NT2/D1 (cell line): ENCODE measurements around the gene RPLP1.

Experiments used
- DNase-seq: peaks from one replicate; pipeline ENCODE4 v3.0.0-alpha.2; 2011; ENCODE audit warnings: low read depth, low spot score
- H3K27me3 ChIP-seq: 2 replicates; pipeline ENCODE4 v1.6.0; 2011; ENCODE audit warnings: mild to moderate bottlenecking; ENCODE audit not compliant: insufficient read length, insufficient read depth
- H3K36me3 ChIP-seq: 2 replicates; pipeline ENCODE4 v1.6.1; 2011; ENCODE audit warnings: mild to moderate bottlenecking, low read length, mixed read lengths; ENCODE audit not compliant: insufficient read depth, insufficient read length
- H3K4me1 ChIP-seq: 2 replicates; pipeline ENCODE4 v1.5.1; 2011; ENCODE audit not compliant: insufficient read depth, insufficient read length
- H3K4me3 ChIP-seq: 2 replicates; pipeline ENCODE4 v1.5.1; 2011; ENCODE audit warnings: low read depth; ENCODE audit not compliant: insufficient read length
- H3K9ac ChIP-seq: 2 replicates; pipeline ENCODE4 v1.6.0; 2011; ENCODE audit warnings: low read depth; ENCODE audit not compliant: insufficient read length
- H3K9me3 ChIP-seq: 2 replicates; pipeline ENCODE4 v1.5.1; 2011; ENCODE audit warnings: mild to moderate bottlenecking, low read length; ENCODE audit not compliant: insufficient read depth
- SUZ12 ChIP-seq: IDR thresholded peaks from 2 replicates; pipeline ENCODE4 v1.6.1; 2011; ENCODE audit not compliant: insufficient read length, insufficient read depth; ENCODE audit errors: extremely low read depth
- YY1 ChIP-seq: IDR thresholded peaks from 2 replicates; pipeline ENCODE4 v1.6.1; 2011; ENCODE audit not compliant: insufficient read length, insufficient read depth
- ZNF274 ChIP-seq: IDR thresholded peaks from 2 replicates; pipeline ENCODE4 v1.6.1; 2011; ENCODE audit warnings: mild to moderate bottlenecking, low read depth, low read length

RPLP1 gene

GRCh38 chr15:69452692-69453521, at the start of gene RPLP1:
Gene RPLP1 (plus strand): TSS chr15:69452818. CDS start chr15:69452949, 131 bp downstream.
- H3K4me3 ChIP-seq, result peak within 1 kb of the TSS; percentile 85
- TF ChIP-seq YY1 (no peak), ZNF274 (no peak), SUZ12 (no peak)
- peaks cover 3% of the 10 kb centered on the region for H3K4me1 ChIP-seq
- peaks cover 59% of the 10 kb centered on the region for H3K36me3 ChIP-seq
- H3K9me3 ChIP-seq, result no peaks in the 10 kb centered on the region
- H3K27me3 ChIP-seq, result no peaks in the 10 kb centered on the region
- H3K9ac ChIP-seq, result peak within 1 kb of the TSS; percentile 100
- DNase-seq, result peak; percentile 93

GRCh38 chr15:69403594-69403993, 49.0 kb upstream of the RPLP1 start:
- no peak for DNase-seq
- H3K36me3 ChIP-seq, result no peaks in the 10 kb centered on the region
- H3K27me3 ChIP-seq, result no peaks in the 10 kb centered on the region
- H3K9ac ChIP-seq, result no peak overlapping the region
- H3K4me3 ChIP-seq, result no peak overlapping the region
- TF ChIP-seq YY1 (no peak), SUZ12 (no peak), ZNF274 (no peak)
- H3K9me3 ChIP-seq, result no peaks in the 10 kb centered on the region
- H3K4me1 ChIP-seq, result no peaks in the 10 kb centered on the region

GRCh38 chr15:69405110-69405509, 47.5 kb upstream of the RPLP1 start:
- DNase-seq, result no peak
- TF ChIP-seq SUZ12, result no peak
- TF ChIP-seq YY1, result no peak
- no peak for TF ChIP-seq ZNF274
- Histone ChIP-seq H3K4me1 (no peaks in the 10 kb centered on the region), H3K27me3 (no peaks in the 10 kb centered on the region), H3K9me3 (no peaks in the 10 kb centered on the region), H3K4me3 (no peak overlapping the region), H3K36me3 (no peaks in the 10 kb centered on the region), H3K9ac (no peak overlapping the region)

GRCh38 chr15:69407719-69408400, 44.8 kb upstream of the RPLP1 start:
- H3K9me3 ChIP-seq, result no peaks in the 10 kb centered on the region
- H3K36me3 ChIP-seq, result no peaks in the 10 kb centered on the region
- no peak overlapping the region for H3K9ac ChIP-seq
- no peak for DNase-seq
- TF ChIP-seq YY1, result no peak
- no peaks in the 10 kb centered on the region for H3K27me3 ChIP-seq
- no peak overlapping the region for H3K4me3 ChIP-seq
- H3K4me1 ChIP-seq, result no peaks in the 10 kb centered on the region

GRCh38 chr15:69408841-69409240, 43.8 kb upstream of the RPLP1 start:
- DNase-seq, result no peak
- Histone ChIP-seq H3K36me3 (no peaks in the 10 kb centered on the region), H3K9me3 (no peaks in the 10 kb centered on the region), H3K9ac (no peak overlapping the region), H3K4me3 (no peak overlapping the region), H3K27me3 (no peaks in the 10 kb centered on the region), H3K4me1 (no peaks in the 10 kb centered on the region)
- TF ChIP-seq YY1 (no peak), SUZ12 (no peak), ZNF274 (no peak)

- Histone ChIP-seq H3K9ac (no peak overlapping the region), H3K4me3 (no peak overlapping the region), H3K36me3 (no peaks in the 10 kb centered on the region), H3K9me3 (no peaks in the 10 kb centered on the region), H3K4me1 (no peaks in the 10 kb centered on the region), H3K27me3 (no peaks in the 10 kb centered on the region)
- no peak for TF ChIP-seq YY1
- TF ChIP-seq ZNF274, result no peak
- TF ChIP-seq SUZ12, result no peak
- DNase-seq, result no peak
Observed at GRCh38 chr15:69410248-69410874, 42.3 kb upstream of the RPLP1 start.

GRCh38 chr15:69412274-69412673, 40.3 kb upstream of the RPLP1 start:
- H3K4me3 ChIP-seq, result no peak overlapping the region
- H3K27me3 ChIP-seq, result no peaks in the 10 kb centered on the region
- no peak for TF ChIP-seq SUZ12
- no peak for TF ChIP-seq ZNF274
- no peak for TF ChIP-seq YY1

More at GRCh38 chr15:69412274-69412673, 40.3 kb upstream of the RPLP1 start:
- Histone ChIP-seq H3K4me1 (no peaks in the 10 kb centered on the region), H3K9ac (no peak overlapping the region), H3K9me3 (no peaks in the 10 kb centered on the region), H3K36me3 (peaks cover 15% of the 10 kb centered on the region)
- DNase-seq, result no peak
